Keratinocyte (primary cell): ENCODE measurements around the gene MYH9. TPM values are rescaled to one million over a fixed set of nuclear protein-coding genes. Genes with fewer than 3 reads are reported as not detected.
A peak's percentile ranks its signal among the peaks of the same experiment; 100 is the strongest.

Source experiments
- DNase-seq: peaks from one replicate; pipeline ENCODE4 v3.0.0-alpha.2; 2011; ENCODE audit warnings: low read depth, missing footprints, low spot score
- FAIRE-seq: peaks from 2 replicates; lab custom pipeline; 2011; peaks lifted over from hg19 to GRCh38; lab: Jason Lieb, UNC
- H2AFZ ChIP-seq: 2 replicates; pipeline ENCODE4 v1.6.0; 2012; ENCODE audit warnings: low read length, control low read depth, inconsistent platforms; ENCODE audit not compliant: control insufficient read depth
- H3K27ac ChIP-seq: 2 replicates; pipeline ENCODE4 v1.5.1; 2011; ENCODE audit warnings: low read length; ENCODE audit not compliant: control insufficient read depth, insufficient read depth
- H3K27me3 ChIP-seq: 3 replicates; pipeline ENCODE4 v1.6.0; 2011; ENCODE audit warnings: low read length; ENCODE audit not compliant: control insufficient read depth, insufficient read depth; ENCODE audit errors: extremely low read depth
- H3K36me3 ChIP-seq, 2 experiments: 2 replicates in 1 of 2; 3 replicates in 1 of 2; pipeline ENCODE4 v1.5.1; 2011; ENCODE audit warnings: low read length in 2 of 2, mild to moderate bottlenecking in 1 of 2; ENCODE audit not compliant: control insufficient read depth in 2 of 2, insufficient read depth in 2 of 2; ENCODE audit errors: extremely low read depth in 1 of 2
- H3K4me1 ChIP-seq: 3 replicates; pipeline ENCODE4 v1.5.1; 2011; ENCODE audit warnings: low read length; ENCODE audit not compliant: control insufficient read depth, insufficient read depth; ENCODE audit errors: extremely low read depth
- H3K4me2 ChIP-seq: 3 replicates; pipeline ENCODE4 v1.6.0; 2011; ENCODE audit warnings: low read depth, low read length; ENCODE audit not compliant: control insufficient read depth, insufficient read depth; ENCODE audit errors: extremely low read depth
- H3K4me3 ChIP-seq, 3 experiments: fragments of 200-600 bp in 1 of 3; sonication (generic) in 1 of 3; 2 replicates in 2 of 3; 3 replicates in 1 of 3; pipeline ENCODE4 v1.5.1; 2011 to 2016; ENCODE audit warnings: low read length in 3 of 3, mild to moderate bottlenecking in 3 of 3, control low read depth in 2 of 3, inconsistent platforms in 1 of 3, low read depth in 1 of 3, mixed read lengths in 1 of 3, mixed run types in 1 of 3, moderate library complexity in 1 of 3; ENCODE audit not compliant: control insufficient read depth in 2 of 3, insufficient read depth in 2 of 3; ENCODE audit errors: extremely low read depth in 1 of 3
- H3K79me2 ChIP-seq: 2 replicates; pipeline ENCODE4 v1.6.0; 2012; ENCODE audit warnings: low read length; ENCODE audit not compliant: control insufficient read depth, insufficient read depth
- H3K9ac ChIP-seq: 3 replicates; pipeline ENCODE4 v1.6.0; 2011; ENCODE audit warnings: low read length; ENCODE audit not compliant: control insufficient read depth, insufficient read depth; ENCODE audit errors: extremely low read depth
- H3K9me1 ChIP-seq: 3 replicates; pipeline ENCODE4 v1.6.0; 2011; ENCODE audit warnings: low read length; ENCODE audit not compliant: control insufficient read depth, insufficient read depth; ENCODE audit errors: extremely low read depth
- H3K9me3 ChIP-seq: 2 replicates; pipeline ENCODE4 v1.5.1; 2012; ENCODE audit warnings: low read depth, low read length; ENCODE audit not compliant: control insufficient read depth
- H4K20me1 ChIP-seq: 3 replicates; pipeline ENCODE4 v1.6.0; 2011; ENCODE audit warnings: low read length; ENCODE audit not compliant: control insufficient read depth, insufficient read depth; ENCODE audit errors: extremely low read depth
- EZH2 ChIP-seq: IDR thresholded peaks from one replicate; pipeline ENCODE4 v1.6.1; 2012; ENCODE audit warnings: inconsistent platforms, mild to moderate bottlenecking, low read length, moderate library complexity
- dilution Hi-C: fragments of 300-500 bp; cut with MboI; formaldehyde crosslinking; loops from one replicate; pipeline ENCODE4 v1.7.0; 2020; ENCODE audit warnings: low sequenced_read_pairs; ENCODE audit not compliant: extremely low pct_ligation_motif_present
- polyA plus RNA-seq, 5 experiments: library from polyadenylated mRNA; depleted of rRNA in 3 of 5; stranded (reverse) in 3 of 5; stranded (forward) in 1 of 5; unstranded in 1 of 5; fragments of >200 nt; gene quantifications; 1 replicate in 1 of 5; 2 replicates in 3 of 5; 3 replicates in 1 of 5; pipeline versions ENCODE4 v1.2.1 to v1.2.3, GENCODE V29; 2011 to 2012; ENCODE audit warnings: missing spikeins in 2 of 5, low read depth in 1 of 5, low replicate concordance in 1 of 5
- TF ChIP-seq, protein P1 (sequence below), 3 experiments: IDR thresholded peaks in 1 of 3; conservative IDR thresholded peaks in 1 of 3; optimal IDR thresholded peaks in 1 of 3; 2 replicates in 2 of 3; 3 replicates in 1 of 3; pipeline versions ENCODE3 to v1.5.1; 2011; ENCODE audit warnings: low read length in 3 of 3, mild to moderate bottlenecking in 3 of 3, moderate library complexity in 2 of 3, control low read depth in 1 of 3, inconsistent platforms in 1 of 3; ENCODE audit not compliant: insufficient read depth in 2 of 3; ENCODE audit errors: extremely low read depth in 1 of 3

MYH9 gene
- polyA plus RNA-seq, 1 donor (not counting 4 experiments of a cell fraction or from before 2014, with no cell fraction given): 351 TPM

DNA sequence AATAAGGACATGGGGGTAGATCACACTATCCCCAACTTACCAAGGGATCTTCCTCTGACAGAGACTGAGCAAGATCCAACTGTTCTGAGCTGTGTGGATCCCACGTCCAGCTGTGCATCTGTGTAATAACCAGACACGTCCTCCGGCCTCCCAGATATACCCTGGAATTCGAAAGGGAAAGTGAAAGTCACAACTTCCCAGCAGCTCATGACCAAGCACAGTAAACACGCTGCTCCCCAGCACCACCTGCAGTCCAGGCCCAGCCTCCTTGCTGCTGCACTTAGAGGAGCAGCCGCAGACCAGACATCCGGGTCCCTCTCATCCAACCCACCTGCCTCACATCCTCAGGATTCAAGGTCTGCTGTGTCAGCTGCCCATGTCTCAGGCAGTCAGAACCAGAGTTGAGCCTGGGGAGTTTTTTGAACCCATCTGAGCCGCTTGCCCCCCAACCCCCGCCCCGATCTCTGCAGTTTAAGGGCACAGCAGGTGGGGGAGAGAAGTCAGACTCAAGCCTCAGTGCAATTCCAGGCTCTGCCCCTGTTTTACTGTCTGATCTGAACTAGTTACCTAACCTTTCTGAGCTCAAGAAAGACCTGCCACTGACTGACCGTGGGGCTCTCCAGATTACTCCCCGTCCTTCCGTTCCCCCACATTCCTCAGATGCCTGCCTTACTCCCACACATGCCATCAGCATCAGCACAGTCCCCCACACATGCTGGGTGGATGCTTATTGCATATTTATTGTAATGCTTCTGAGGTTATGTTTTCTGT lies 148.2 kb downstream of the MYH9 start, which contains the start of gene APOL2:
Gene APOL2 (minus strand): TSS at position 127 of the 771 bp plus-strand sequence. CDS start 6,365 bp downstream, outside the sequence.
- H3K27me3 ChIP-seq: no peaks in the 10 kb centered on the region
- H3K36me3 ChIP-seq: peaks cover 0 to 3% of the 10 kb centered on the region in 2 experiments
- TF ChIP-seq, protein P1, sequence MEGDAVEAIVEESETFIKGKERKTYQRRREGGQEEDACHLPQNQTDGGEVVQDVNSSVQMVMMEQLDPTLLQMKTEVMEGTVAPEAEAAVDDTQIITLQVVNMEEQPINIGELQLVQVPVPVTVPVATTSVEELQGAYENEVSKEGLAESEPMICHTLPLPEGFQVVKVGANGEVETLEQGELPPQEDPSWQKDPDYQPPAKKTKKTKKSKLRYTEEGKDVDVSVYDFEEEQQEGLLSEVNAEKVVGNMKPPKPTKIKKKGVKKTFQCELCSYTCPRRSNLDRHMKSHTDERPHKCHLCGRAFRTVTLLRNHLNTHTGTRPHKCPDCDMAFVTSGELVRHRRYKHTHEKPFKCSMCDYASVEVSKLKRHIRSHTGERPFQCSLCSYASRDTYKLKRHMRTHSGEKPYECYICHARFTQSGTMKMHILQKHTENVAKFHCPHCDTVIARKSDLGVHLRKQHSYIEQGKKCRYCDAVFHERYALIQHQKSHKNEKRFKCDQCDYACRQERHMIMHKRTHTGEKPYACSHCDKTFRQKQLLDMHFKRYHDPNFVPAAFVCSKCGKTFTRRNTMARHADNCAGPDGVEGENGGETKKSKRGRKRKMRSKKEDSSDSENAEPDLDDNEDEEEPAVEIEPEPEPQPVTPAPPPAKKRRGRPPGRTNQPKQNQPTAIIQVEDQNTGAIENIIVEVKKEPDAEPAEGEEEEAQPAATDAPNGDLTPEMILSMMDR (optimal IDR thresholded peaks at IDR 0.05 in 1 of 3, IDR thresholded peaks at IDR 0.05 in 1 of 3, conservative IDR thresholded peaks at IDR 0.05 in 1 of 3; ENCODE audit: extremely low read depth in 1 of 3, insufficient read depth in 2 of 3, low read length in 3 of 3): peak; percentile 76 to 86 (median 81)
- TF ChIP-seq EZH2: no peak
- H3K4me3 ChIP-seq: peak within 1 kb of the TSS; percentile 51 to 85 (median 72)
- peak within 1 kb of the TSS; percentile 99 for H3K4me2 ChIP-seq
- peaks cover 18% of the 10 kb centered on the region for H3K79me2 ChIP-seq
- H3K9ac ChIP-seq: peak within 1 kb of the TSS; percentile 78
- H3K9me1 ChIP-seq: no peaks in the 10 kb centered on the region
- H2AFZ ChIP-seq: peak within 1 kb of the TSS; percentile 72
- no peaks in the 10 kb centered on the region for H4K20me1 ChIP-seq
- DNase-seq (peak; percentile 60), FAIRE-seq (peak; percentile 98)
- peak within 1 kb of the TSS; percentile 53 for H3K27ac ChIP-seq
- dilution Hi-C loops: no loop called here
- H3K4me1 ChIP-seq: peaks cover 16% of the 10 kb centered on the region
- no peaks in the 10 kb centered on the region for H3K9me3 ChIP-seq

DNA sequence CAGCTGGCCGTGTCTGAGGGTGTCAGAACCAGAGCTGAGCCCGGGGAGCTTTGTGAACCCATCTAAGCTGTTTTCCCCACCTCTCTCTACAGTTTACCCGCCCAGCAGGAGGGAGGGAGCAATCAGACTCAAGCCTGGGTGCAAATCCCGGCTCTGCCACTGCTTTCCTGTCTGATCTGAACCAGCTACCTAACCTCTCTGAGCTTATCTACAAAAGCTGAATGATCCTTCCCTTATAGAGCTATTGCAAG lies 148.7 kb downstream of the MYH9 start:
- Histone ChIP-seq H3K27me3 (no peaks in the 10 kb centered on the region), H3K9ac (peak overlapping the region; percentile 78), H2AFZ (peak overlapping the region; percentile 72), H4K20me1 (no peaks in the 10 kb centered on the region), H3K4me2 (peak overlapping the region; percentile 99), H3K4me3 (peak overlapping the region; percentile 51 to 85 (median 72)), H3K4me1 (peaks cover 16% of the 10 kb centered on the region), H3K36me3 (peaks cover 0 to 3% of the 10 kb centered on the region in 2 experiments), H3K27ac (peak overlapping the region; percentile 53), H3K9me1 (no peaks in the 10 kb centered on the region), H3K79me2 (peaks cover 18% of the 10 kb centered on the region), H3K9me3 (no peaks in the 10 kb centered on the region)
- FAIRE-seq (no peak), DNase-seq (no peak)
- TF ChIP-seq, protein P1 (optimal IDR thresholded peaks at IDR 0.05 in 1 of 3, IDR thresholded peaks at IDR 0.05 in 1 of 3, conservative IDR thresholded peaks at IDR 0.05 in 1 of 3; ENCODE audit: extremely low read depth in 1 of 3, insufficient read depth in 2 of 3, low read length in 3 of 3): no peak
- TF ChIP-seq EZH2: no peak
- dilution Hi-C loops: no loop called here
